Activated T-cell treated with anti-CD3 and anti-CD28 coated beads, Interleukin-2, amount 50 U/mL, for 1 hour (primary cell): ENCODE data around the gene CYBC1.
"Not testable (repeated sequence)": the region's sequence is repeated elsewhere in the genome, so short reads cannot be mapped to it uniquely, and the experiment has no call there.

Source experiments
- DNase-seq: peaks from one replicate; pipeline ENCODE4 v3.0.0-alpha.2; 2020

Gene CYBC1

GRCh38 chr17:82477934-82478333 lies 27.4 kb upstream of the CYBC1 start:
- DNase-seq, result no peak

DNA sequence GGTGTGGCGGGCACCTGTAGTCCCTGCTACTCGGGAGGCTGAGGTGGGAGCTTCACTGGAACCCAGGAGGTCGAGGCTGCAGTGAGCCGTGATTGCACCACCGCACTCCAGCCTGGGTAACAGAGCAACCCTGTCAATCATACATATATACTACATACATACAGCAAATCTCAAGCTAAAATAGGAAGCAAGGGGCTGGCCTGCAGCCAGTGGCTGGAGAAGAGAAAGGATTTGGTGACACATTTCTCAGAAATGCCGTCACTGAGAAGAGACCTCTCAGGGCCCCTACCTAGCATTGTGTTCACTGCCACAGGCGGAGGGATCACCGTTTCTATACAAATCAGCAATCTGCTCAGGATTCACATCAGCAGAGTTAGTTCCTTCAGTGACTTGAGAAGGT lies 24.9 kb upstream of the CYBC1 start:
- no peak for DNase-seq

- no peak for DNase-seq
Measured at GRCh38 chr17:82474223-82475010, 23.9 kb upstream of the CYBC1 start.

GRCh38 chr17:82470065-82470464 lies 19.5 kb upstream of the CYBC1 start:
- DNase-seq, result no peak

DNA sequence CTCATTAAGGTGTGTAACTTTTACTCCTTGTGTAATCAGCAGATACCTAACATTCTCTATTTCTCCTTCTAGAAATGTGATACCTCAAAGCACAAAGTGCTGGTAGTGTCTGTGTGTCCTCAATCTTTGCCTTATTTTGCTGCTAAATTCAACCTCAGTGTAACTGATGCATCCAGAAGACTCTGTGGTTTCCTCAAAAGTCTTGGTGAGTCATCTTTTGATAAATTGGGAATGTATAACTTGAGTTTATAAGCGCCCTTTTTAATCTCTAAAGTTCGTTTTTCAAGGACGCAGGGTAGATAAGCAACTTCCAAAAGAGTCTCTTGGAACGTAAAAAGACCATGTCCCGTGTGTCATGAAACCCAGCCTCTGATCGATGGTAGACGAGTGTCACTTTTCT lies 18.1 kb upstream of the CYBC1 start:
- no peak for DNase-seq

- no peak for DNase-seq
Measured at GRCh38 chr17:82465023-82465603, 14.6 kb upstream of the CYBC1 start.

DNA sequence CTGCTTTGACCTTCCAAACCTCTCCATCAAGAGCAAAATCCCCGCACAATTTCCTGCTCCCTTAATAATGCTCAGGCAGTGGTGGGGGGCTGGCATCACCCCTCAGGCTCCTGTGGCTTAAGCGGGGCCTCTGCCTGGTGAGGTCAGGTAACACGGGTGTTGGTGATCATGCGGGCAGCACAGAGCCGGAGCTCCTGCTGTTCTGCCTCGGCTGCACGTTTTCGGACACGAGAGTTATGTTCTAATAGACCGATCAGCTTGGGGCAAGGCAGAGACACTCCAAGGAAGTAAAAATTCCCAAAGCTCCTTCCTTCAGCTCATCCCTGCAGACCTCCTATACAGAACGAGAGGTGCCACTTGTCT lies 14.0 kb upstream of the CYBC1 start:
- DNase-seq, result no peak

- DNase-seq, result no peak
Measured at GRCh38 chr17:82463925-82464566, 13.5 kb upstream of the CYBC1 start.

GRCh38 chr17:82463391-82463790 lies 12.8 kb upstream of the CYBC1 start:
- DNase-seq, result no peak

DNA sequence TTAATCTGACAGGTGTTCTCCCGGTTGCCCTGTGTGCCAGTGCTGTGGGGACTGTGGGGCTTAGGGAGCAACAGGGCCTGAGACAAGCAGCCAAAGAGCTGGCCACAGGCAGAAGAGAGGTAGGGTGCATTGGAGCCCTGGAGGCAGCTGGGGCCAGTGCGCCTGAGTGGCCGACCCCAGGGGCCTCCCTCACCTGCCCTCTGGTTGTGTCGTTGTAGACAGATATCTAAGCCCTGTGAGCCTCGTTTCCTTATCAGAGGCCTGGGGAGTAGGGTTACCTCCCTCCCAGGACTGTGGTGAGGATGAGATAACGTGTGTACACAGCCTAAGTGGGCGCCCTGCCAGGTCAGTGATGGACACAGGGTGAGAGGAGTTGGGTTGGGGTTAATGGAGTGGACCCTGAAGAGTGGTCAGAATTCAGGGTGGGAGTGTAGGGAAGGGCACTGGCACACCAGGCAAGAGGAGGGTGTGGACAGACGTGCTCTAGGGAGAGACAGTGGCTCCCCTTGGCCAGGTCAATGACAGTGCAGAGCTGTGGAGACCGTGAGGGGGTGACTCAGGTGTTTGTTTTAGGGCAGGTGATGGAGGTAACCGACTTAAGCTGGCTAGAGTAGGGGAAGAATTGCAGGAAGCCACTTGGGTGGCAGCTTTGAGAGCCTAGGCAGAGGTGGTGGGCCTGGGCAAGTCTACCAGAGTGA lies 11.4 kb upstream of the CYBC1 start:
- no peak for DNase-seq

DNA sequence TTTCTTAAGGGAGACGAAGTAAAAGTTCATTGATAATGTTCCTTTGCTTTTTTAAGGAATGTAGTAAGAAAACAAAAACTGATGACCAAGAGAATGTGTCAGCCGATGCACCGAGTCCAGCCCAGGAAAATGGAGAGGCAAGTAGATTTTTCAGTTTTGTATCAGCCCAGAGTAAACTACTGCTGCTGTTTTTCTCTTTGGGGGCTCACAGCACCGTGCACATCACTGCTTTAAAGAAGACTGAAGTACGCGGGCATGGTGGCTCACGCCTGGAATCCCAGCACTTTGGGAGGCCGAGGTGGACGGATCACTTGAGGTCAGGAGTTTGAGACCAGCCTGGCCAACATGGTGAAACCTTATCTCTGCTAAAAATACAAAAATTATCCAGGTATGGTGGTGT lies 9.4 kb upstream of the CYBC1 start:
- not testable (repeated sequence) for DNase-seq

- no peak for DNase-seq
Measured at GRCh38 chr17:82458885-82459424, 8.4 kb upstream of the CYBC1 start.

DNA sequence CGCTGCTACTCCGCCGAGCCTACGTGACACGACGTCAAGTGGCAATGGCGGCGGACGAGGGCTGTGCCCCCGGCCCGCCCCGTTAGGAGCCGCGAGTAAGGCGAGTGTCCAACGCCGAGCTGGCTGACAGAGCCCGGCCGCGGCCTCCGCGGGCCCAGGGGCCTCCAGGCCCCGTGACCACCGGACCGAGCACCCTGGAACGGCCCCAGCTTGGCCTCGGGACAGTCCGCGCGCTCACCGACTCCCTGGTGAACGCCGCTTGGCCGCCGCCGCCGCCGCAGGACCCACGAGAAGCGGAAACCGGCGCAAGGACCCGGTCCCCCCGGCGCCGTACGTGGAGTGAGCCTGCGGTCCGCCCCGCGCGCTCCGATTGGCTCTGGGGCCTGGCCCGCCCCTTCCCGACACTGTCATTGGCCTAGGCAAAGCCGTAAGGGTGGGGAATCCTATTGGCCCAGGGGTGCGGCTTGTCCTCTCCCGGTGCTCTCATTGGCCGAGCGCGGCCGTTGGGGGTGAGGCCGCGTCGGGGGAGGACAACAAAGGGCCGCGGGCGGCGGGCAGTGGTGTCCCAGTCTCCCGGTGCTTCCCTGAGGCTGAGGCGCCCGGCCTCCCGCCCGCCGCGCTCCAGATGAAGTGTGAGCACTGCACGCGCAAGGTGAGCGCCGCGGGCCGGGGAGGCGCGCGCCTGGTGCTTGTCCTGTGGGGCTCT lies 7.8 kb upstream of the CYBC1 start, which contains the start of gene NARF:
TSS of gene NARF (plus strand) at position 563 of the 706 bp plus-strand sequence. CDS start at position 626, 63 bp downstream.
- peak; percentile 95 for DNase-seq

GRCh38 chr17:82457929-82458178 lies 7.3 kb upstream of the CYBC1 start:
- DNase-seq, result no peak

GRCh38 chr17:82457073-82457928 lies 6.7 kb upstream of the CYBC1 start:
- DNase-seq, result no peak

GRCh38 chr17:82453706-82454105 lies 3.2 kb upstream of the CYBC1 start:
- not testable (repeated sequence) for DNase-seq

GRCh38 chr17:82453151-82453550 lies 2.6 kb upstream of the CYBC1 start:
- not testable (repeated sequence) for DNase-seq

DNA sequence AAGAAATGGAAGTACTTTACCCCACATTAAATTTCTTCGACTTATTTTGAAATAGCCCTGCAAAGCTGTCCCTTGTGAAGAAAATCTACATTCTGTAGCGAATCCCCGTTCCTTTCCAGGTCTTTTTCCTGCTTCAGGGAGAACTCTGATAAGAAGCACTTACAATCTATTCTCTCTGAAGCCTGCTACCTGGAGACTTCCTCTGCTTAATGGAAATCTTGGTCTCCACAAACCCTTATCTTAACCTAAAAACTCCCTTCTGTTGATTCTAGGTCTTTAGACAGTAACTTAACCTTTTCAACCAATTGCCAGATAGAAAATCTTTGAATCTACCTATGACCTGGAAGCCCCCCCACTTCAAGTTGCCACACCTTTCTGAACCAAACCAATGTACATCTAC lies 1.6 kb upstream of the CYBC1 start:
- no peak for DNase-seq

GRCh38 chr17:82449883-82450356 lies 632 bp downstream of the CYBC1 start:
- peak; percentile 57 for DNase-seq

DNA sequence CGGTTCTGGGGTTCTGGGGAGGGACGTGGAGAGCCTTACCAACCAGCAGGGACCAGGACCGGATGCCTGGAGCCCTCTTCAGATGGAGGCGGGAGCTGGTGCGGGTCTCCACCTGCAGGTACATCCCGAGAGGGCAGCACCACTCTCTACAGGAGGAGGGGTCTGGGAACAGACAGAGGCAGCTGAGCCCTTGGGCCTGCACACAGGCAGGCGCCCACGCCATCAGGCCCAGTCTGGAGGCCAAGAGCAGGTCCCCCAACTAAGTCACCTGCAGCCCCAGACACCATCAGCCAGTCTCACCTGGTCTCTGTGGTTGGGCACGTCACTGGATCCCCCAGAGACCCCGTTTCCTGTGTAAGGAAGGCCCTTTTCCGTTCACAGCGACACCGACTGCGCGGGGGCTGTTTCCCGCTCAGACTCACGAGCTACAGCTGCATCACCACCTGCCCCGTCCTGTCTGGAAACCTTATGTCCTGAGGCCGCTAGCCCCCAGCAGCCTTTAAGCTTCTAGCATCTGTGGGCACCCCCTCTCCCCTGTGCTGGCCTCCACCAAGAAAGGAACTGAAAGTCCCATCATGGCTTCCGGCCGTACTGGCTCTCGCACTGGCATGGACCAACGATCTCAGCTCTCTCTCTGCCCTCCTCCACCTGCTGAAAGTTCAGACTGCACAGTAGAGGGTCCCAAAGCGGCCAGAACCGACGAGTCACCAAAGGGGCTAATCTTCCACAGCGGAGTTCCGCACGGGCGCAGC lies 1.2 kb downstream of the CYBC1 start:
- DNase-seq, result peak; percentile 72

- DNase-seq, result no peak
Measured at GRCh38 chr17:82447876-82448275, 2.7 kb downstream of the CYBC1 start.
